ENCODE data around the gene PALMD. TPM values are rescaled to one million over a fixed set of nuclear protein-coding genes. Genes with fewer than 3 reads are reported as not detected.

Gene PALMD
- total RNA-seq, 1 donor from 2014 or later: not detected

DNA sequence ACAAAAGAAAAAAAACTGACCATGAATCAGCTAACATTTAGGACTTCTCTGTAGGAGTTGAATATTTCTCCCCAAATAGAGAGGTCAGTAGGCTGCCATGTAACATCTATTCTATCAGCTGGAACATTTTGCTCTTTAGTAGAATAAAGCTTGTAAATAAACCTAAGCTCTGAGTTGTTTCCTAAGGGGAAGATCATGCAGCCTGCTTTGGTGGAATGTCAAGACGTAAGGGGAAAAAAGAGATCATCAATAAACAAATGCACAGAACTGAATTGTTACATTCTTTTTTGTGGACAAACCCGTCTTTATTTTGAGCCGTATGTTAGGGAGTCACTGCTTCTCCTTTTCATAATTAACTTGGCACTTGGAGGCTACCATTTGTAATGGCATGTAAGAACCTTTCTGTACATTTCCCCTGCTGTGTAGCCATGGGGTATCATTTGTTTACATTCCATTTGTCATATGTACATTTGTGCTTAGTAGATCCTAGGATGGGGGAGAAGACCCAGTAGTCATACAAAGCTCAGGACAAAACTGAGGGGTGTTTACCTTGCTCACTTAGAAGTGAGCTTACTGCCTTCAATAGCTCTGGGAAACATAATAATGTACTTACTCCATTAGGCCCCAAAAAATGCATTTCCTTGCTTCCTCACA, 10.8 kb upstream of the PALMD start:
- Mint-ChIP-seq H3K27me3 (ENCODE audit: insufficient read depth, low read depth) (peaks cover 3% of the 10 kb centered on the region), H3K4me3 (no peak overlapping the region)
- no peak overlapping the region for H3K4me3 ChIP-seq

DNA sequence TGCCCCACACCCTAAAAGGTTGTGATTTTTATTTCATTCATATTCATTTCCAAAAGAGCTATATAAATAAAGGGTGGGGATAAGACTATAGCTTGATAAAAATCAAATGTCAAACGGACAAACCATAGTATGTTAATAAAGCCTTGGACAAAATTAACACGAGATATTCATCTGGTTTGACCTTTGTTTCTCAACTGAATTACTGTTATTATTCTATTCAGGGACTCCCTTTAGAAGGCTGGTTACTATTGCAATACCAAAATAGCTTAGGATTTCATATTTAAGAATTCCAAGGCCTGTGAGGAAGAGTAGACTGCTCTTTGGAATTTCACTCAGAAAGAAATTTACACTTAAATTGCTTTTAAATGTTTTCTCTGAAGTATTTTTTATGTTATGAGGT, 10.2 kb upstream of the PALMD start:
- no peak overlapping the region for H3K27ac Mint-ChIP-seq
- Histone ChIP-seq H3K27me3 (no peaks in the 10 kb centered on the region), H3K9ac (no peak overlapping the region), H3F3A (ENCODE audit: low read depth) (no peaks in the 10 kb centered on the region), H2AFZ (replicated peaks) (no peak overlapping the region), H3K9me3 (ENCODE audit: low read depth) (no peaks in the 10 kb centered on the region), H4K20me1 (ENCODE audit: low read depth) (no peaks in the 10 kb centered on the region), H3K4me1 (peaks cover 11% of the 10 kb centered on the region), H3K4me2 (no peak overlapping the region), H3K36me3 (no peaks in the 10 kb centered on the region), H3K27ac (no peak overlapping the region), H3K79me2 (ENCODE audit: low read depth) (no peaks in the 10 kb centered on the region), H3K4me3 (no peak overlapping the region)
- TF ChIP-seq EZH2phosphoT487 (IDR thresholded peaks at IDR 0.05) (no peak), EZH2 (IDR thresholded peaks at IDR 0.05) (no peak)
- TF ChIP-seq, protein P1, sequence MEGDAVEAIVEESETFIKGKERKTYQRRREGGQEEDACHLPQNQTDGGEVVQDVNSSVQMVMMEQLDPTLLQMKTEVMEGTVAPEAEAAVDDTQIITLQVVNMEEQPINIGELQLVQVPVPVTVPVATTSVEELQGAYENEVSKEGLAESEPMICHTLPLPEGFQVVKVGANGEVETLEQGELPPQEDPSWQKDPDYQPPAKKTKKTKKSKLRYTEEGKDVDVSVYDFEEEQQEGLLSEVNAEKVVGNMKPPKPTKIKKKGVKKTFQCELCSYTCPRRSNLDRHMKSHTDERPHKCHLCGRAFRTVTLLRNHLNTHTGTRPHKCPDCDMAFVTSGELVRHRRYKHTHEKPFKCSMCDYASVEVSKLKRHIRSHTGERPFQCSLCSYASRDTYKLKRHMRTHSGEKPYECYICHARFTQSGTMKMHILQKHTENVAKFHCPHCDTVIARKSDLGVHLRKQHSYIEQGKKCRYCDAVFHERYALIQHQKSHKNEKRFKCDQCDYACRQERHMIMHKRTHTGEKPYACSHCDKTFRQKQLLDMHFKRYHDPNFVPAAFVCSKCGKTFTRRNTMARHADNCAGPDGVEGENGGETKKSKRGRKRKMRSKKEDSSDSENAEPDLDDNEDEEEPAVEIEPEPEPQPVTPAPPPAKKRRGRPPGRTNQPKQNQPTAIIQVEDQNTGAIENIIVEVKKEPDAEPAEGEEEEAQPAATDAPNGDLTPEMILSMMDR (IDR thresholded peaks at IDR 0.05): no peak
- peaks cover 3% of the 10 kb centered on the region for H3K4me1 Mint-ChIP-seq
- H3K9me3 Mint-ChIP-seq: no peaks in the 10 kb centered on the region
- H3K27me3 Mint-ChIP-seq (ENCODE audit: insufficient read depth, low read depth): peaks cover 3% of the 10 kb centered on the region
- no peak overlapping the region for H3K4me3 Mint-ChIP-seq
- no peaks in the 10 kb centered on the region for H3K36me3 Mint-ChIP-seq
- no peak for DNase-seq (ENCODE audit: low spot score)

More for the DNA sequence above, 10.8 kb upstream of the PALMD start:
- H3K9ac ChIP-seq: no peak overlapping the region
- Mint-ChIP-seq H3K4me1 (peaks cover 3% of the 10 kb centered on the region), H3K36me3 (no peaks in the 10 kb centered on the region), H3K27ac (no peak overlapping the region), H3K9me3 (no peaks in the 10 kb centered on the region)
- H4K20me1 ChIP-seq (ENCODE audit: low read depth): no peaks in the 10 kb centered on the region
- H3K9me3 ChIP-seq (ENCODE audit: low read depth): no peaks in the 10 kb centered on the region
- peaks cover 11% of the 10 kb centered on the region for H3K4me1 ChIP-seq
- no peak overlapping the region for H3K4me2 ChIP-seq
- H3K27me3 ChIP-seq: no peaks in the 10 kb centered on the region
- H3K79me2 ChIP-seq (ENCODE audit: low read depth): no peaks in the 10 kb centered on the region
- H3K27ac ChIP-seq: no peak overlapping the region
- H3K36me3 ChIP-seq: no peaks in the 10 kb centered on the region
- no peaks in the 10 kb centered on the region for H3F3A ChIP-seq (ENCODE audit: low read depth)
- no peak overlapping the region for H2AFZ ChIP-seq (replicated peaks)
- no peak for DNase-seq (ENCODE audit: low spot score)
- TF ChIP-seq EZH2phosphoT487 (IDR thresholded peaks at IDR 0.05): no peak
- TF ChIP-seq, protein P1 (IDR thresholded peaks at IDR 0.05): no peak
- no peak for TF ChIP-seq EZH2 (IDR thresholded peaks at IDR 0.05)

DNA sequence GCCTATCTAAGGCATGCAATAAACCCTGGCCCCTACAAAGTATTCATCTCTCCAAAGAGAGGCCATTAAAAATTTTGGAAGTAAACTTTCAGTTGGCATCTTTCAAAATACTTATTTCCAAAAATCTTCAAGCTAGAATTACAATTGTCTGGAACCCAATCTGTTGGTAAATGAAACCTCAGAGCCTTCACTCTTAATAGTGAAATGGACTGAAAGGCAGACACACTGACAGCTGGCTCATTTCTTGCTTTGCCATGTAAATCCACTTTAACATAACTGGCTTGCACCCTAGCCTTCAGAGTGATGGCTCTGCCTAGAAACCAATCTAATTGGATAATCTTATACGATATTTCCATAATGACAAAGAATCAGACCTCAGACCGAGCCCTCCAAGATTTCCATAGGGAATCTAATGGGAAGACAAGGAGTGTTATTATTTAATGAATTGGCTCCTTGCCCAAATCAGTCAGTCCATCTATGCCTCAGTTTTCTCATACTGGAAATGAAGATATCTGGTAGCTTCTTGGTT, 9.2 kb upstream of the PALMD start:
- Mint-ChIP-seq H3K4me1 (peaks cover 3% of the 10 kb centered on the region), H3K4me3 (no peak overlapping the region), H3K36me3 (no peaks in the 10 kb centered on the region), H3K27ac (no peak overlapping the region), H3K27me3 (ENCODE audit: insufficient read depth, low read depth) (peaks cover 3% of the 10 kb centered on the region), H3K9me3 (no peaks in the 10 kb centered on the region)
- H3K79me2 ChIP-seq (ENCODE audit: low read depth): no peaks in the 10 kb centered on the region
- peaks cover 11% of the 10 kb centered on the region for H3K4me1 ChIP-seq
- no peaks in the 10 kb centered on the region for H3K36me3 ChIP-seq
- H2AFZ ChIP-seq (replicated peaks): peak overlapping the region; percentile 31
- H3K9me3 ChIP-seq (ENCODE audit: low read depth): no peaks in the 10 kb centered on the region
- no peaks in the 10 kb centered on the region for H4K20me1 ChIP-seq (ENCODE audit: low read depth)
- no peak overlapping the region for H3K27ac ChIP-seq
- no peak for DNase-seq (ENCODE audit: low spot score)
- no peak overlapping the region for H3K9ac ChIP-seq
- H3K4me2 ChIP-seq: no peak overlapping the region
- no peak for TF ChIP-seq EZH2phosphoT487 (IDR thresholded peaks at IDR 0.05)
- no peak for TF ChIP-seq EZH2 (IDR thresholded peaks at IDR 0.05)
- TF ChIP-seq, protein P1 (IDR thresholded peaks at IDR 0.05): no peak
- no peak overlapping the region for H3K4me3 ChIP-seq
- no peaks in the 10 kb centered on the region for H3F3A ChIP-seq (ENCODE audit: low read depth)
- no peaks in the 10 kb centered on the region for H3K27me3 ChIP-seq

Data from neural progenitor cell (in vitro differentiated cells).